Measurements from ENCODE around the gene HOXB2.

The HOXB2 gene

GRCh38 chr17:48578616-48579470 is 33.9 kb upstream of the HOXB2 start:
- no peak for DNase-seq

- peak; percentile 63 for DNase-seq
Observed at GRCh38 chr17:48577946-48578615, 33.2 kb upstream of the HOXB2 start, which contains the start of gene HOXB4. TSS of gene HOXB4 (minus strand) at chr17:48578350. CDS start at chr17:48578319, 31 bp downstream.

GRCh38 chr17:48577330-48577945 is 32.5 kb upstream of the HOXB2 start:
- DNase-seq: no peak

GRCh38 chr17:48576479-48577309 is 31.8 kb upstream of the HOXB2 start:
- DNase-seq: no peak

GRCh38 chr17:48575673-48576478 is 31.0 kb upstream of the HOXB2 start:
- DNase-seq: peak; percentile 37

- no peak for DNase-seq
Observed at GRCh38 chr17:48575066-48575582, 30.2 kb upstream of the HOXB2 start.

- DNase-seq: no peak
Observed at GRCh38 chr17:48574505-48575065, 29.7 kb upstream of the HOXB2 start.

GRCh38 chr17:48571826-48572417 is 27.0 kb upstream of the HOXB2 start:
- no peak for DNase-seq

- DNase-seq: no peak
Observed at GRCh38 chr17:48571024-48571818, 26.3 kb upstream of the HOXB2 start.

GRCh38 chr17:48570325-48571023 is 25.6 kb upstream of the HOXB2 start:
- DNase-seq: no peak

GRCh38 chr17:48569674-48570324 is 24.9 kb upstream of the HOXB2 start:
- DNase-seq: no peak

- no peak for DNase-seq
Observed at GRCh38 chr17:48569240-48569582, 24.3 kb upstream of the HOXB2 start.

- DNase-seq: no peak
Observed at GRCh38 chr17:48568499-48569239, 23.8 kb upstream of the HOXB2 start.

GRCh38 chr17:48567646-48568354 is 22.9 kb upstream of the HOXB2 start:
- no peak for DNase-seq

GRCh38 chr17:48567209-48567608 is 22.3 kb upstream of the HOXB2 start:
- no peak for DNase-seq

GRCh38 chr17:48566717-48567116 is 21.8 kb upstream of the HOXB2 start:
- no peak for DNase-seq

GRCh38 chr17:48565925-48566710 is 21.2 kb upstream of the HOXB2 start:
- no peak for DNase-seq
